H1 (cell line): ENCODE data around the gene CLASP2. TPM values are rescaled to one million over a fixed set of nuclear protein-coding genes. Genes with fewer than 3 reads are reported as not detected.

Source experiments
- CTCF ChIA-PET: fragments of 300-600 bp; sonication (Branson Sonifier 250); formaldehyde crosslinking; loops from one replicate; lab custom pipeline; 2021; ENCODE audit not compliant: partially characterized antibody; lab: Charles Lee
- POLR2A ChIA-PET: fragments of 300-600 bp; sonication (Branson Sonifier 250); formaldehyde crosslinking; loops from one replicate; lab custom pipeline; 2021; ENCODE audit warnings: inconsistent platforms; ENCODE audit not compliant: partially characterized antibody; lab: Charles Lee
- DNase-seq, 2 experiments: peaks; one replicate each; pipeline versions ENCODE4 v3.0.0 to v3.0.0-alpha.2; 2010 to 2022; ENCODE audit warnings: low spot score in 2 of 2, low read depth in 1 of 2, mixed read lengths in 1 of 2
- FAIRE-seq: peaks from 2 replicates; lab custom pipeline; 2011; peaks lifted over from hg19 to GRCh38; lab: Jason Lieb, UNC
- H2AFZ ChIP-seq: 2 replicates; pipeline ENCODE4 v1.8.1; 2012; ENCODE audit warnings: low read length, inconsistent platforms
- H2AK5ac ChIP-seq: 2 replicates; pipeline ENCODE4 v1.6.1; 2013; ENCODE audit warnings: low read depth, low read length
- H2BK120ac ChIP-seq: replicated peaks from 2 replicates; pipeline ENCODE3; 2013; ENCODE audit warnings: low read depth, low read length, inconsistent platforms
- H2BK12ac ChIP-seq: 2 replicates; pipeline ENCODE4 v1.6.1; 2013; ENCODE audit warnings: low read depth, low read length
- H2BK15ac ChIP-seq: 2 replicates; pipeline ENCODE4 v1.6.1; 2013; ENCODE audit warnings: low read length
- H2BK20ac ChIP-seq: 2 replicates; pipeline ENCODE4 v1.6.1; 2013; ENCODE audit warnings: low read length
- H2BK5ac ChIP-seq: 2 replicates; pipeline ENCODE4 v1.6.1; 2013; ENCODE audit warnings: low read depth, low read length
- H3K14ac ChIP-seq: 2 replicates; pipeline ENCODE4 v1.6.1; 2013; ENCODE audit warnings: inconsistent platforms; ENCODE audit not compliant: insufficient read length
- H3K18ac ChIP-seq: 2 replicates; pipeline ENCODE4 v1.6.1; 2013; ENCODE audit warnings: low read length; ENCODE audit errors: extremely low read depth
- H3K23ac ChIP-seq: 2 replicates; pipeline ENCODE4 v1.6.1; 2013; ENCODE audit warnings: inconsistent platforms; ENCODE audit not compliant: insufficient read length
- H3K23me2 ChIP-seq: 2 replicates; pipeline ENCODE4 v1.6.1; 2013; ENCODE audit warnings: low read depth, low read length
- H3K27ac ChIP-seq: 2 replicates; pipeline ENCODE4 v1.6.1; 2011; ENCODE audit warnings: low read depth, low read length, inconsistent platforms
- H3K27me3 ChIP-seq, 4 experiments: replicated peaks in 1 of 4; 1 replicate in 1 of 4; 2 replicates in 3 of 4; pipeline versions ENCODE4 v1.6.1 to v1.8.1; 2011 to 2013; ENCODE audit warnings: low read length in 3 of 4, mild to moderate bottlenecking in 3 of 4, inconsistent platforms in 2 of 4, mixed read lengths in 2 of 4, moderate library complexity in 1 of 4; ENCODE audit not compliant: control insufficient read depth in 3 of 4, insufficient read depth in 3 of 4; ENCODE audit errors: extremely low read depth in 1 of 4
- H3K36me3 ChIP-seq, 4 experiments: 2 replicates each; pipeline versions ENCODE4 v1.6.1 to v1.8.1; 2011 to 2013; ENCODE audit warnings: mild to moderate bottlenecking in 4 of 4, low read length in 3 of 4, moderate library complexity in 2 of 4, control low read depth in 1 of 4, inconsistent platforms in 1 of 4; ENCODE audit not compliant: insufficient read depth in 4 of 4, control insufficient read depth in 2 of 4
- H3K4ac ChIP-seq: replicated peaks from 2 replicates; pipeline ENCODE3; 2013; ENCODE audit warnings: low read length, low read depth, mixed read lengths, inconsistent platforms; ENCODE audit not compliant: insufficient read length
- H3K4me1 ChIP-seq, 4 experiments: replicated peaks in 1 of 4; 1 replicate in 1 of 4; 2 replicates in 3 of 4; pipeline versions ENCODE4 v1.6.1 to v1.8.1; 2011 to 2013; ENCODE audit warnings: low read length in 3 of 4, inconsistent platforms in 2 of 4, mixed read lengths in 1 of 4; ENCODE audit not compliant: insufficient read depth in 4 of 4, control insufficient read depth in 3 of 4
- H3K4me2 ChIP-seq, 2 experiments: 2 replicates each; pipeline versions ENCODE4 v1.6.1 to v1.8.1; 2011 to 2013; ENCODE audit warnings: low read depth in 2 of 2, low read length in 2 of 2, control low read depth in 1 of 2, inconsistent platforms in 1 of 2, mild to moderate bottlenecking in 1 of 2; ENCODE audit not compliant: insufficient read depth in 1 of 2
- H3K4me3 ChIP-seq, 4 experiments: fragments of 200-600, 300-600 bp in 1 of 4; sonication (generic), shearing (Covaris generic), sonication (Bioruptor Twin) in 1 of 4; 2 replicates each; pipeline versions ENCODE4 v1.5.1 to v1.8.1; 2011 to 2016; ENCODE audit warnings: low read length in 4 of 4, low read depth in 3 of 4, control low read depth in 2 of 4, inconsistent platforms in 2 of 4, mild to moderate bottlenecking in 2 of 4, mixed read lengths in 1 of 4, moderate library complexity in 1 of 4; ENCODE audit not compliant: insufficient read depth in 2 of 4; ENCODE audit errors: extremely low read depth in 1 of 4
- H3K56ac ChIP-seq: replicated peaks from 2 replicates; pipeline ENCODE3; 2013; ENCODE audit warnings: low read depth, mild to moderate bottlenecking, mixed read lengths, low read length, inconsistent platforms; ENCODE audit not compliant: insufficient read length
- H3K79me1 ChIP-seq: 2 replicates; pipeline ENCODE4 v1.6.1; 2013; ENCODE audit warnings: low read depth, low read length, control low read depth
- H3K79me2 ChIP-seq, 2 experiments: 2 replicates each; pipeline versions ENCODE4 v1.6.1 to v1.8.1; 2012 to 2013; ENCODE audit warnings: low read length in 2 of 2, mild to moderate bottlenecking in 2 of 2, inconsistent platforms in 1 of 2; ENCODE audit not compliant: insufficient read depth in 2 of 2, control insufficient read depth in 1 of 2
- H3K9ac ChIP-seq, 4 experiments: replicated peaks in 1 of 4; 1 replicate in 1 of 4; 2 replicates in 3 of 4; pipeline versions ENCODE4 v1.6.1 to v1.8.1; 2011 to 2013; ENCODE audit warnings: low read depth in 3 of 4, low read length in 3 of 4, control low read depth in 2 of 4, mild to moderate bottlenecking in 2 of 4, moderate library complexity in 2 of 4, inconsistent platforms in 1 of 4; ENCODE audit errors: extremely low read depth in 1 of 4
- H3K9me3 ChIP-seq, 2 experiments: 2 replicates each; pipeline versions ENCODE4 v1.6.1 to v1.8.1; 2012 to 2013; ENCODE audit warnings: mild to moderate bottlenecking in 2 of 2, moderate library complexity in 2 of 2, control low read depth in 1 of 2, inconsistent platforms in 1 of 2, low read depth in 1 of 2, low read length in 1 of 2, mixed read lengths in 1 of 2; ENCODE audit not compliant: insufficient read depth in 2 of 2
- H4K20me1 ChIP-seq, 2 experiments: replicated peaks in 1 of 2; 2 replicates each; pipeline versions ENCODE3 to v1.8.1; 2011 to 2013; ENCODE audit warnings: inconsistent platforms in 2 of 2, low read length in 2 of 2, mild to moderate bottlenecking in 1 of 2; ENCODE audit not compliant: insufficient read depth in 2 of 2, control insufficient read depth in 1 of 2
- H4K5ac ChIP-seq: 2 replicates; pipeline ENCODE4 v1.6.1; 2013; ENCODE audit warnings: low read length, low read depth, mixed read lengths, inconsistent platforms; ENCODE audit not compliant: insufficient read length
- H4K8ac ChIP-seq: 2 replicates; pipeline ENCODE4 v1.8.0; 2013; ENCODE audit warnings: mild to moderate bottlenecking, moderate library complexity, low read length, inconsistent platforms; ENCODE audit not compliant: insufficient read depth; ENCODE audit errors: extremely low read depth
- H4K91ac ChIP-seq: replicated peaks from 2 replicates; pipeline ENCODE3; 2013; ENCODE audit warnings: low read length, mixed read lengths, inconsistent platforms; ENCODE audit not compliant: insufficient read length
- BACH1 ChIP-seq: IDR thresholded peaks from 2 replicates; pipeline ENCODE4 v1.6.1; 2012; ENCODE audit warnings: low read length, improper control_type of control experiment
- CBX8 ChIP-seq: fragments of 300-800, 300-1000 bp; sonication (generic); IDR thresholded peaks from 2 replicates; pipeline ENCODE4 v1.7.1; 2016; ENCODE audit warnings: low read depth, low read length, borderline replicate concordance
- CEBPB ChIP-seq: IDR thresholded peaks from 2 replicates; pipeline ENCODE4 v1.6.1; 2012; ENCODE audit warnings: low read depth, low read length
- CREB1 ChIP-seq: IDR thresholded peaks from 2 replicates; pipeline ENCODE4 v1.6.1; 2012; ENCODE audit warnings: inconsistent platforms
- CTCF ChIP-seq, 3 experiments: IDR thresholded peaks; 1 replicate in 2 of 3; 2 replicates in 1 of 3; pipeline versions ENCODE4 v1.5.1 to v1.6.1; 2011; ENCODE audit warnings: low read length in 3 of 3, mild to moderate bottlenecking in 3 of 3, inconsistent platforms in 2 of 3, low read depth in 1 of 3, moderate library complexity in 1 of 3; ENCODE audit not compliant: insufficient read depth in 1 of 3; ENCODE audit errors: control extremely low read depth in 1 of 3
- EP300 ChIP-seq, 2 experiments: IDR thresholded peaks; 1 replicate in 1 of 2; 2 replicates in 1 of 2; pipeline ENCODE4 v1.6.1; 2011 to 2012; ENCODE audit warnings: low read depth in 2 of 2, low read length in 2 of 2, mild to moderate bottlenecking in 2 of 2, borderline replicate concordance in 1 of 2, inconsistent platforms in 1 of 2, moderate library complexity in 1 of 2
- JUND ChIP-seq: IDR thresholded peaks from 2 replicates; pipeline ENCODE4 v1.6.1; 2011; ENCODE audit warnings: mild to moderate bottlenecking, improper control_type of control experiment, low read length
- RBBP5 ChIP-seq: IDR thresholded peaks from 2 replicates; pipeline ENCODE4 v1.7.1; 2012; ENCODE audit warnings: low read depth, mild to moderate bottlenecking, inconsistent platforms, low read length, moderate library complexity, borderline replicate concordance
- SIX5 ChIP-seq: IDR thresholded peaks from 2 replicates; pipeline ENCODE4 v1.6.1; 2011; ENCODE audit warnings: mild to moderate bottlenecking, low read depth, low read length
- SUZ12 ChIP-seq: fragments of 200-600 bp; sonication (generic); IDR thresholded peaks from 2 replicates; pipeline ENCODE4 v1.6.1; 2012; ENCODE audit warnings: mild to moderate bottlenecking, inconsistent platforms, low read length, moderate library complexity, mixed read lengths
- TAF1 ChIP-seq: IDR thresholded peaks from 2 replicates; pipeline ENCODE4 v1.6.1; 2011; ENCODE audit warnings: mild to moderate bottlenecking, low read depth, low read length
- TBP ChIP-seq: IDR thresholded peaks from 2 replicates; pipeline ENCODE4 v1.6.1; 2011; ENCODE audit warnings: low read depth, low read length, improper control_type of control experiment
- WGBS, 2 experiments: shearing (Covaris generic) in 1 of 2; methylation state at CpG; one replicate each; pipeline versions ENCODE4 v1.1.6 to v1.1.7; 2013 to 2015; ENCODE audit warnings: low lambda C conversion rate in 2 of 2, mixed read lengths in 2 of 2, inconsistent platforms in 1 of 2, low coverage in 1 of 2, missing lambda C conversion rate in 1 of 2; ENCODE audit not compliant: insufficient replicate concordance in 2 of 2, insufficient coverage in 1 of 2, insufficient read length in 1 of 2; ENCODE audit errors: extremely low coverage in 1 of 2, missing lambda C conversion rate in 1 of 2; 5-methylcytosine and 5-hydroxymethylcytosine counted together
- polyA plus RNA-seq, 7 experiments: library from polyadenylated mRNA; depleted of rRNA in 3 of 7; stranded (reverse) in 5 of 7; unstranded in 2 of 7; fragments of >200 nt in 5 of 7; fragments of 200-250 nt in 2 of 7; gene quantifications; 1 replicate in 5 of 7; 2 replicates in 1 of 7; 4 replicates in 1 of 7; pipeline versions ENCODE4 v1.2.1 to v1.2.3, GENCODE V29; 2011 to 2013; ENCODE audit warnings: missing spikeins in 2 of 7, mixed read lengths in 2 of 7
- total RNA-seq: library from RNA; stranded (reverse); fragmentation: NEBNext Ultra II Directional; extraction: Animal tissue kit (Norgen Biotek cat#: 25700); gene quantifications from 2 replicates; pipeline ENCODE4 v1.2.1, GENCODE V29; 2021

Gene CLASP2
- total and polyA plus RNA-seq, 2 of the 8 experiments (the other 6 are each of a cell fraction or from before 2014, with no cell fraction given), result 21.7 to 58.0 TPM

- Histone ChIP-seq H3K56ac (no peak overlapping the region), H3K9ac (no peak overlapping the region), H4K5ac (no peak overlapping the region), H2BK12ac (no peak overlapping the region), H2BK15ac (no peak overlapping the region), H3K4me2 (no peak overlapping the region), H3K79me2 (0 out of 4 replicates have a peak, but pooled peaks cover 0 to 5% of the 10 kb centered on the region in 2 experiments), H2AFZ (no peak overlapping the region), H4K8ac (no peak overlapping the region), H3K4me3 (no peak overlapping the region), H3K23me2 (no peaks in the 10 kb centered on the region), H4K20me1 (no peaks in the 10 kb centered on the region), H2BK20ac (no peak overlapping the region), H3K14ac (no peak overlapping the region), H2BK120ac (no peak overlapping the region), H2BK5ac (no peak overlapping the region), H3K36me3 (no peaks in the 10 kb centered on the region; a peak in 2 of 8 replicates), H3K4ac (no peak overlapping the region), H2AK5ac (no peak overlapping the region), H3K18ac (no peak overlapping the region), H3K27me3 (no peaks in the 10 kb centered on the region), H3K27ac (no peak overlapping the region), H4K91ac (no peak overlapping the region), H3K9me3 (no peaks in the 10 kb centered on the region), H3K4me1 (no peaks in the 10 kb centered on the region; a peak in 1 of 7 replicates), H3K23ac (no peak overlapping the region), H3K79me1 (no peaks in the 10 kb centered on the region; the same call in 1 of the 2 replicates)
- DNase-seq (no peak), FAIRE-seq (no peak)
- POLR2A ChIA-PET, result interaction anchor here (1.1 kb wide), 1 partner anchor 52 kb away, joined by 3 read pairs; the partner anchor contains the start of gene CLASP2
- 88% methylated on average over 2 of the region's 2 CpGs; no CpG with 5 or more reads in 1 of the 2 experiments for WGBS, 2 experiments
- CTCF ChIA-PET, result no interaction called here
- TF ChIP-seq SUZ12 (no peak), RBBP5 (no peak), JUND (no peak), TBP (no peak), EP300 (IDR thresholded peaks at IDR 0.05; ENCODE audit: borderline replicate concordance in 1 of 2, low read depth in 2 of 2, low read length in 2 of 2) (no peak), CTCF (IDR thresholded peaks at IDR 0.05; ENCODE audit: control extremely low read depth in 1 of 3, insufficient read depth in 1 of 3, low read depth in 1 of 3, low read length in 3 of 3) (no peak), TAF1 (no peak), CBX8 (no peak), SIX5 (no peak), CREB1 (no peak), BACH1 (no peak), CEBPB (no peak)
These were observed 52.8 kb downstream of the CLASP2 start for GRCh38 chr3:33665294-33665693.
